WTC11 (cell line): Measurements from ENCODE around the gene LRRC72. TPM values are rescaled to one million over a fixed set of nuclear protein-coding genes. Genes with fewer than 3 reads are reported as not detected.

ENCODE experiments used
- ATAC-seq: fragments of 200-7000 bp; cut with Tn5 transposase; 2 replicates; pipeline ENCODE4 v1.10.0; 2021; ENCODE audit warnings: mild to moderate bottlenecking, moderate library complexity
- CTCF ChIA-PET: fragments of 300-600 bp; sonication (Branson Sonifier 250); formaldehyde crosslinking; loops from one replicate; lab custom pipeline; 2021; ENCODE audit warnings: antibody characterized with exemption; lab: Charles Lee
- POLR2A ChIA-PET: fragments of 350-600 bp; sonication (Branson Sonifier 250); formaldehyde crosslinking; loops from one replicate; lab custom pipeline; 2021; ENCODE audit warnings: antibody characterized with exemption; lab: Charles Lee
- DNase-seq: peaks from one replicate; pipeline ENCODE4 v3.0.0; 2021; ENCODE audit warnings: low spot score
- H3K27ac Mint-ChIP-seq: 2 replicates; pipeline ENCODE4 v1.8.0; 2021; ENCODE audit warnings: mixed read lengths
- H3K27me3 Mint-ChIP-seq: 2 replicates; pipeline ENCODE4 v1.8.0; 2021; ENCODE audit warnings: low read depth, mild to moderate bottlenecking, moderate library complexity, mixed read lengths
- H3K36me3 Mint-ChIP-seq: 2 replicates; pipeline ENCODE4 v1.8.0; 2021; ENCODE audit warnings: mixed read lengths
- H3K4me1 Mint-ChIP-seq: 2 replicates; pipeline ENCODE4 v1.8.0; 2022; ENCODE audit warnings: mixed read lengths
- H3K4me3 Mint-ChIP-seq: 2 replicates; pipeline ENCODE4 v1.8.0; 2021; ENCODE audit warnings: mild to moderate bottlenecking, moderate library complexity, mixed read lengths
- H3K9me3 Mint-ChIP-seq: 2 replicates; pipeline ENCODE4 v1.8.0; 2021; ENCODE audit warnings: mixed read lengths
- ATF3 ChIP-seq: sonication (generic); formaldehyde crosslinking; conservative IDR thresholded peaks from 2 replicates; pipeline ENCODE4 v1.8.1; 2022; ENCODE audit warnings: mild to moderate bottlenecking, missing genetic modification reagents
- CBFB ChIP-seq: sonication (generic); formaldehyde crosslinking; IDR thresholded peaks from 2 replicates; pipeline ENCODE4 v1.8.1; 2022; ENCODE audit warnings: mild to moderate bottlenecking, low read depth, missing genetic modification reagents
- CTCF ChIP-seq: fragments of 200-600 bp; IDR thresholded peaks from 2 replicates; pipeline ENCODE4 v1.8.0; 2022; ENCODE audit warnings: antibody characterized with exemption
- ETV6 ChIP-seq: sonication (generic); formaldehyde crosslinking; IDR thresholded peaks from 2 replicates; pipeline ENCODE4 v1.8.1; 2022; ENCODE audit warnings: mild to moderate bottlenecking, missing genetic modification reagents
- GABPB1 ChIP-seq: sonication (generic); formaldehyde crosslinking; IDR thresholded peaks from 2 replicates; pipeline ENCODE4 v1.8.1; 2023; ENCODE audit warnings: mild to moderate bottlenecking, missing genetic modification reagents
- GRHL2 ChIP-seq: fragments of 250-450 bp; sonication (Bioruptor Pico); IDR thresholded peaks from 2 replicates; pipeline ENCODE4 v1.8.0; 2022; ENCODE audit warnings: mild to moderate bottlenecking, moderate library complexity; ENCODE audit not compliant: insufficient replicate concordance, severe bottlenecking
- HMGA2 ChIP-seq: fragments of 250-450 bp; sonication (Bioruptor Pico); IDR thresholded peaks from 2 replicates; pipeline ENCODE4 v1.4.0; 2021; ENCODE audit warnings: mild to moderate bottlenecking, moderate library complexity
- IRF1 ChIP-seq: sonication (generic); formaldehyde crosslinking; IDR thresholded peaks from 2 replicates; pipeline ENCODE4 v1.8.0; 2023; ENCODE audit warnings: missing genetic modification reagents
- JUN ChIP-seq: sonication (generic); formaldehyde crosslinking; IDR thresholded peaks from 2 replicates; pipeline ENCODE4 v1.8.0; 2023; ENCODE audit warnings: mild to moderate bottlenecking, missing genetic modification reagents
- KAT7 ChIP-seq: sonication (generic); formaldehyde crosslinking; IDR thresholded peaks from 2 replicates; pipeline ENCODE4 v1.8.1; 2023; ENCODE audit warnings: missing genetic modification reagents, mild to moderate bottlenecking, borderline replicate concordance
- MAX ChIP-seq: sonication (generic); formaldehyde crosslinking; IDR thresholded peaks from 2 replicates; pipeline ENCODE4 v1.8.0; 2022; ENCODE audit warnings: mild to moderate bottlenecking, missing genetic modification reagents
- MXD4 ChIP-seq: fragments of 250-450 bp; sonication (Bioruptor Pico); IDR thresholded peaks from 2 replicates; pipeline ENCODE4 v1.8.0; 2021; ENCODE audit warnings: mild to moderate bottlenecking, moderate library complexity, borderline replicate concordance
- NFYB ChIP-seq: sonication (generic); formaldehyde crosslinking; conservative IDR thresholded peaks from 2 replicates; pipeline ENCODE4 v1.8.0; 2022; ENCODE audit warnings: low read depth, missing genetic modification reagents
- NR1H2 ChIP-seq: sonication (generic); formaldehyde crosslinking; IDR thresholded peaks from 2 replicates; pipeline ENCODE4 v1.9.0; 2021; ENCODE audit warnings: mild to moderate bottlenecking, moderate library complexity, missing genetic modification reagents
- NR2C2 ChIP-seq: sonication (generic); formaldehyde crosslinking; IDR thresholded peaks from 2 replicates; pipeline ENCODE4 v1.8.0; 2022; ENCODE audit warnings: mild to moderate bottlenecking, missing genetic modification reagents
- RORB ChIP-seq: fragments of 250-450 bp; sonication (Bioruptor Pico); IDR thresholded peaks from 2 replicates; pipeline ENCODE4 v1.9.0; 2021; ENCODE audit warnings: mild to moderate bottlenecking
- STAT6 ChIP-seq: sonication (generic); formaldehyde crosslinking; conservative IDR thresholded peaks from 2 replicates; pipeline ENCODE4 v1.8.1; 2023; ENCODE audit warnings: mild to moderate bottlenecking, low read depth, missing genetic modification reagents, moderate library complexity
- TP53 ChIP-seq: sonication (generic); formaldehyde crosslinking; IDR thresholded peaks from 2 replicates; pipeline ENCODE4 v1.8.1; 2023; ENCODE audit warnings: mild to moderate bottlenecking, missing genetic modification reagents
- ZMAT4 ChIP-seq: fragments of 250-450 bp; sonication (Bioruptor Pico); IDR thresholded peaks from 2 replicates; pipeline ENCODE4 v1.9.0; 2021; ENCODE audit warnings: mild to moderate bottlenecking
- ZNF121 ChIP-seq: sonication (generic); formaldehyde crosslinking; IDR thresholded peaks from 2 replicates; pipeline ENCODE4 v1.8.0; 2023; ENCODE audit warnings: missing genetic modification reagents
- ZNF219 ChIP-seq: sonication (generic); formaldehyde crosslinking; IDR thresholded peaks from 2 replicates; pipeline ENCODE4 v1.8.0; 2023; ENCODE audit warnings: missing genetic modification reagents, mild to moderate bottlenecking, borderline replicate concordance
- ZNF396 ChIP-seq: fragments of 250-450 bp; sonication (Bioruptor Pico); IDR thresholded peaks from 2 replicates; pipeline ENCODE4 v1.8.0; 2021; ENCODE audit warnings: mild to moderate bottlenecking, moderate library complexity, borderline replicate concordance
- ZNF423 ChIP-seq: fragments of 250-450 bp; sonication (Bioruptor Pico); IDR thresholded peaks from 2 replicates; pipeline ENCODE4 v2.1.2; 2022; ENCODE audit warnings: mild to moderate bottlenecking, moderate library complexity
- total RNA-seq: library from RNA; stranded (reverse); gene quantifications from 3 replicates; pipeline ENCODE4 v1.2.3, GENCODE V29; 2021

Gene LRRC72
- total RNA-seq, 1 experiment from 2014 or later = not detected

- no peak for TF ChIP-seq IRF1 (CRISPR knock-in tag)
- no peak for TF ChIP-seq ZNF219 (CRISPR knock-in tag)
- no peak for TF ChIP-seq ZNF423
- no peak for TF ChIP-seq ZMAT4 (CRISPR knock-in tag)
- TF ChIP-seq, all 79 proteins: peak for 0
Observed at GRCh38 chr7:16589881-16590280, 63.3 kb downstream of the LRRC72 start (continued).

GRCh38 chr7:16590424-16590823 is 63.8 kb downstream of the LRRC72 start:
- Mint-ChIP-seq H3K4me3 (no peak overlapping the region), H3K4me1 (peaks cover 4% of the 10 kb centered on the region; the same call in 1 of the 2 replicates)
- DNase-seq (no peak), ATAC-seq (no peak)
- no peak for TF ChIP-seq ZNF121 (CRISPR knock-in tag)
- no peak for TF ChIP-seq CBFB
- TF ChIP-seq GRHL2 (CRISPR knock-in tag) = no peak
- no peak for TF ChIP-seq MAX (CRISPR knock-in tag)
- TF ChIP-seq MXD4 = no peak
- TF ChIP-seq, all 79 proteins: peak for 0
- Mint-ChIP-seq H3K27ac (no peak overlapping the region), H3K9me3 (peaks cover 5% of the 10 kb centered on the region), H3K27me3 (no peaks in the 10 kb centered on the region), H3K36me3 (no peaks in the 10 kb centered on the region)
- ChIA-PET CTCF (no interaction called here), POLR2A (no interaction called here)

GRCh38 chr7:16592395-16592794 is 65.8 kb downstream of the LRRC72 start:
- no peak overlapping the region for H3K27ac Mint-ChIP-seq
- peaks cover 4% of the 10 kb centered on the region; the same call in 1 of the 2 replicates for H3K4me1 Mint-ChIP-seq
- no peaks in the 10 kb centered on the region for H3K36me3 Mint-ChIP-seq
- DNase-seq = no peak
- H3K27me3 Mint-ChIP-seq = no peaks in the 10 kb centered on the region
- CTCF ChIA-PET = no interaction called here
- POLR2A ChIA-PET = no interaction called here
- TF ChIP-seq KAT7 (CRISPR knock-in tag) = no peak
- no peak for TF ChIP-seq STAT6 (CRISPR knock-in tag)
- TF ChIP-seq ZNF396 (CRISPR knock-in tag) = no peak
- H3K4me3 Mint-ChIP-seq = no peak overlapping the region
- H3K9me3 Mint-ChIP-seq = no peaks in the 10 kb centered on the region
- ATAC-seq = no peak

- POLR2A ChIA-PET = no interaction called here
- no peak for DNase-seq
- TF ChIP-seq HMGA2 (CRISPR knock-in tag) (no peak), MAX (CRISPR knock-in tag) (no peak), TP53 (no peak), ZMAT4 (CRISPR knock-in tag) (no peak), IRF1 (CRISPR knock-in tag) (no peak), NR2C2 (CRISPR knock-in tag) (no peak), ETV6 (CRISPR knock-in tag) (no peak), GABPB1 (CRISPR knock-in tag) (no peak), RORB (CRISPR knock-in tag) (no peak), NR1H2 (CRISPR knock-in tag) (no peak), JUN (CRISPR knock-in tag) (no peak), ZNF121 (CRISPR knock-in tag) (no peak), NFYB (CRISPR knock-in tag) (no peak), ATF3 (CRISPR knock-in tag) (no peak), CTCF (no peak)
Observed at GRCh38 chr7:16594061-16594460, 67.4 kb downstream of the LRRC72 start.

More at GRCh38 chr7:16594061-16594460, 67.4 kb downstream of the LRRC72 start:
- ATAC-seq = no peak
- Mint-ChIP-seq H3K27me3 (no peaks in the 10 kb centered on the region), H3K4me3 (no peak overlapping the region), H3K36me3 (no peaks in the 10 kb centered on the region), H3K4me1 (peaks cover 11% of the 10 kb centered on the region), H3K27ac (no peak overlapping the region), H3K9me3 (no peaks in the 10 kb centered on the region)
- CTCF ChIA-PET = no interaction called here
